Measurements from ENCODE around the gene FAM241B.

The FAM241B gene

DNA sequence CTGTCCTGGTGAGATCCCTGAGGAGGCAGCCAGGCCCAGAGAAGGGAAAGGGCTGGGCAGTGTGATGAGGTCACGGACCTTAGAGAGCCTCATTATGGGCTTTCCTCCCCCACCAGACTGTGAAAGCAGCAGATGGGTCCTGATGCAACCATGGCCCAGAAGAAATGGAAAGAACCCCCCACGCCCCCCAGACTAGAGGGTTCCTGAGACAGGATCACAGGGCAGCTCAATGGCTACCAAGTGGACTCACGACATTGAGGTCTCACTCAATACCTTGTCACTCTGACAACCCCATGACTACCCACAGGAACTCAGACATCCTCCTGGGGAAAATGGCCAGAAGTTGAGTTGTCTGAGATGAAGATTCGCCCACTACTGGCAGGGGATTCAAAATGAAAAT is 36.7 kb downstream of the FAM241B start:
- no peak for DNase-seq

GRCh38 chr10:69668721-69669120 is 38.7 kb downstream of the FAM241B start:
- no peak for DNase-seq

DNA sequence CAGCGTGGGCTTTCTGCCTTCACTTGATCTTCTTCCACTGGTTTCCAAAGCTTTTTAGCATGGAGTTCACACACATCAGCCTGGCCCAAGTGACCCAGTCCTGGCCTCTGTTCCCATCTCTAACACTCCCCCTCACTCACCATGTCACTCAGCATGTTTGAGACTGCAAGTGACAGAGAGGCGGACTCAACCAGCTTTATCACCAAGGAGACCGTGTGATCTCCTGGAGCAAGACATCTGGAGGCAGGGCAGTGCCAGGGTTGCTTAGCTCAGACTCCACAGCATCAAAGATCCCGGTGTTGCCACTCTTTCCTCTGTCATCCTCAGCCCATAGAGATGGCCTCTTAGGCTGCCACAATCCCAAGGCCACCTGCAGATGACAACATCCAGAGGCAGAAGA is 39.4 kb downstream of the FAM241B start:
- DNase-seq = no peak

GRCh38 chr10:69673521-69673920 is 43.5 kb downstream of the FAM241B start:
- DNase-seq = no peak

- DNase-seq = no peak
These were observed 44.7 kb downstream of the FAM241B start for GRCh38 chr10:69674786-69675185.

GRCh38 chr10:69676301-69676700 is 46.3 kb downstream of the FAM241B start:
- no peak for DNase-seq

DNA sequence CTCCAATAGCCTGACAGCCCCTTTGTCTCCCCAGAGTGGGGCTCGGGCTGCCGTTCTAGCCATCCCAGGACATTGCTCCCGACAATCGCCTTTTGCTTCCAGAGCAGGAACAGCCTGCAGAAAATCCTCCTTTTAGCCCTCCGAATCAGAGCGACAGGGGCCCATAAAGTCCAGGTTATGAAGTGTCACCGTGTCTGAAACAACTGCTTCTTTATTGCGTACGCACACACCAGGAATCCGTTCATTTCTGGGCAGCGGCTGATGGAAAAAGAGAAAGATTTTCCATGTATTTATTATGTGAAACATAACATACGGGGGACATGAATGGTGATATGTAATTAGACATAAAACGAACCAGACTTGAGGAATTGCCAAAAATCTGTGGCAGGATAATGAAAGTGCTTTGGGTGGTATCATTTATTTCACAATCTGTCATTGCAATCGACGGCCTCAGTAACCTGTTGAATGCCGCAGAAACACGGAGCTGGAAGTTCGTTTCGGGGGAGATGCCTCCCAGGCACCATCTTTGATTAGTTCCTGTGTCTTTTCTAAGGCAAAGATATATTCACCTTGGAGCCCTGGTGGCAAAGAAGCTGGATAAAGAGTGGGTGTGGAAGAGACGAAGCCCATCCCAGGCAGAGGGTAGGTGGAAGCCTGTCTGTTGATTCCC is 48.1 kb downstream of the FAM241B start:
- DNase-seq = no peak

- no peak for DNase-seq
These were observed 49.7 kb downstream of the FAM241B start for GRCh38 chr10:69679736-69680135.

GRCh38 chr10:69680610-69681009 is 50.6 kb downstream of the FAM241B start:
- DNase-seq = no peak

- DNase-seq = no peak
These were observed 51.4 kb downstream of the FAM241B start for GRCh38 chr10:69681436-69681835.

- no peak for DNase-seq
These were observed 53.0 kb downstream of the FAM241B start for GRCh38 chr10:69682955-69683474.
